CD8-positive, alpha-beta memory T cell (primary cell): ENCODE data around the gene TSHZ2. TPM values are rescaled to one million over a fixed set of nuclear protein-coding genes. Genes with fewer than 3 reads are reported as not detected.
A peak's percentile ranks its signal among the peaks of the same experiment; 100 is the strongest.

Experiments used
- CTCF ChIA-PET: fragments of 350-600 bp; sonication (Branson Sonifier 250); formaldehyde crosslinking; loops from one replicate; lab custom pipeline; 2021; ENCODE audit warnings: antibody characterized with exemption; lab: Charles Lee
- POLR2A ChIA-PET: fragments of 350-600 bp; sonication (Branson Sonifier 250); formaldehyde crosslinking; loops from one replicate; lab custom pipeline; 2021; ENCODE audit warnings: antibody characterized with exemption; lab: Charles Lee
- DNase-seq, 5 donors: peaks; one replicate each; pipeline versions ENCODE4 v3.0.0 to v3.0.0-alpha.2; 2020 to 2022; ENCODE audit warnings: mixed read lengths in 1 of 5
- H3K27ac ChIP-seq: one replicate; pipeline ENCODE4 v1.7.0; 2013; ENCODE audit warnings: low read depth, mild to moderate bottlenecking, low read length, moderate library complexity
- H3K27me3 ChIP-seq: 2 replicates; pipeline ENCODE4 v1.7.0; 2013; ENCODE audit warnings: low read length, mild to moderate bottlenecking; ENCODE audit not compliant: insufficient read depth, poor library complexity, severe bottlenecking
- H3K36me3 ChIP-seq: 2 replicates; pipeline ENCODE4 v1.7.0; 2013; ENCODE audit warnings: mild to moderate bottlenecking, low read length, moderate library complexity; ENCODE audit not compliant: insufficient read depth
- H3K4me1 ChIP-seq: 2 replicates; pipeline ENCODE4 v1.7.0; 2013; ENCODE audit warnings: mild to moderate bottlenecking, low read length, moderate library complexity; ENCODE audit not compliant: insufficient read depth
- H3K4me3 ChIP-seq: 2 replicates; pipeline ENCODE4 v1.7.0; 2013; ENCODE audit warnings: mild to moderate bottlenecking, low read length
- H3K9me3 ChIP-seq: 2 replicates; pipeline ENCODE4 v1.7.0; 2013; ENCODE audit warnings: mild to moderate bottlenecking, low read length
- H3K27ac Mint-ChIP-seq, 8 donors: one replicate each; pipeline ENCODE4 v1.8.0; 2020 to 2021; ENCODE audit warnings: mixed read lengths in 8 of 8, mild to moderate bottlenecking in 6 of 8, inconsistent platforms in 3 of 8, moderate library complexity in 3 of 8
- H3K27me3 Mint-ChIP-seq, 2 donors: one replicate each; pipeline ENCODE4 v1.8.0; 2020 to 2021; ENCODE audit warnings: mixed read lengths in 2 of 2, mild to moderate bottlenecking in 1 of 2, moderate library complexity in 1 of 2
- H3K36me3 Mint-ChIP-seq, 3 donors: one replicate each; pipeline ENCODE4 v1.8.0; 2020 to 2021; ENCODE audit warnings: mixed read lengths in 3 of 3, inconsistent platforms in 1 of 3, mild to moderate bottlenecking in 1 of 3
- H3K4me1 Mint-ChIP-seq, 3 donors: one replicate each; pipeline ENCODE4 v1.8.0; 2020 to 2021; ENCODE audit warnings: mixed read lengths in 3 of 3, inconsistent platforms in 1 of 3, mild to moderate bottlenecking in 1 of 3
- H3K4me3 Mint-ChIP-seq, 7 donors: one replicate each; pipeline ENCODE4 v1.8.0; 2020 to 2021; ENCODE audit warnings: mixed read lengths in 7 of 7, mild to moderate bottlenecking in 6 of 7, moderate library complexity in 4 of 7, inconsistent platforms in 2 of 7
- H3K9me3 Mint-ChIP-seq, 5 donors: one replicate each; pipeline ENCODE4 v1.8.0; 2020 to 2022; ENCODE audit warnings: mixed read lengths in 5 of 5, mild to moderate bottlenecking in 3 of 5, moderate library complexity in 2 of 5, inconsistent platforms in 1 of 5
- polyA plus RNA-seq: library from polyadenylated mRNA; unstranded; fragments of 300-500 nt; fragmentation: Illumina TruSeq; gene quantifications from one replicate; pipeline ENCODE4 v1.2.3, GENCODE V29; 2021
- total RNA-seq, 2 experiments: library from RNA; stranded (reverse); gene quantifications; one replicate each; pipeline ENCODE4 v1.2.3, GENCODE V29; 2021

Gene TSHZ2
- total and polyA plus RNA-seq, 3 experiments from 2014 or later = 0.10 to 1.6 (median 1.5) TPM

DNA sequence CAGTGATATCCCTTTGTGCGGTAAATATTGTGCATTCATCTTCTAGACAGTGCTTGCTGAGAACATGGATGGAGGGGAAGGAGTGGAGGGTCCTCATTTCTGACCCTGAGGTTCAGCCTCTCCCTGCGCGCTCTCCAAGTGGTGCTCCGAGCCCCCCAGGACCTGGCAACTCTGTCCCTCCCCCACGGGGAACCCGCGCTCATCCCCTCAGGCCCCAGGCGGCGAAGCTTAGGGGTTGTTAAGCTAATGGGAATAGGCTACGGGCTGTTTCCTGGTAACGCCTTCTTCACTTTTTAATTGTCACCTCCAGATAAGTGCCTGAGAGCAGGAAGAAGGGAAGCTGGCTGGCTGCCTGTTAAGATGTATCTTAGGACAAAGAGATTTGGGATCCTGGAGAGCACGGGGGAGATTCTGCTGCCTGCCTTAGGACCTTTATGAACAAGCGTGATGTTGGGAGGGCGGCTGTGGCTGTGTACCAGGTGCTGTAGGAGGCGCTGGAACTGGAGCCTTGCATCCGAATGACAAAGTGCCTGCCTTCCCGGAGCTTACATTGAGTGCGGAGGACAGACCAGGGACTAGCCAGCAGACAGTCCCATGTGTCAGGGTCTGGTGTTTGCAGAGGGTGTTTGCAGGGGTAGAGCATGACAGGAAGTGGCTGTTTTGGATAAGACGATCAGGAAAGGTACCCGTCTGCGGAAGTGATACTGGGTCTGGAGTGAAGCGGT, 11.7 kb downstream of the TSHZ2 start:
- no peak overlapping the region for H3K27ac Mint-ChIP-seq

DNA sequence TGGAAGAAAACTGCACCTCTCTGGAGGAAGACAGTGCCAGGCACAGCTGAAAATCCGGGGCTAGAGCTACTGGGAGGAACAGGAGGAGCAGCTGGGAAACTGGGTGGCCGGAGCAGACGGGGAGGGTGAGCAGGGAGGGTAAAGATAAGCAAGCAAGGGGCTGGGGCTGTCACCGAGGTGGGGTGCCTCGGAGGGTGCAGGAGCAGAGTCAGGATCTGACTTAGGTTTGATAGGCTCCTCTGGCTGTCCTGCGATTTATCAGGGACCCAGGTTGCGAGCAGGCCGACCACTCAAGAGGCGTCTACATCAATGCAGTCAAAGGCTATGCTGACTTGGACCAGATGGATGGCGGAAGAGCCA, 12.3 kb downstream of the TSHZ2 start:
- H3K27ac Mint-ChIP-seq = no peak overlapping the region
- no peaks in the 10 kb centered on the region for H3K9me3 ChIP-seq

More for the DNA sequence above, 11.7 kb downstream of the TSHZ2 start:
- Mint-ChIP-seq H3K27me3 (peaks cover 7 to 59% of the 10 kb centered on the region in 2 donors), H3K9me3 (no peaks in the 10 kb centered on the region), H3K4me1 (peaks cover 0 to 6% (median 2%) of the 10 kb centered on the region in 3 donors), H3K4me3 (peak overlapping the region in 1 of 7 donors; percentile 20), H3K36me3 (no peaks in the 10 kb centered on the region)
- ChIA-PET POLR2A (no interaction called here), CTCF (no interaction called here)
- no peaks in the 10 kb centered on the region for H3K9me3 ChIP-seq
- no peaks in the 10 kb centered on the region for H3K27me3 ChIP-seq
- peaks cover 5% of the 10 kb centered on the region for H3K4me1 ChIP-seq
- DNase-seq = no peak
- H3K27ac ChIP-seq = no peak overlapping the region
- H3K4me3 ChIP-seq = no peak overlapping the region
- no peaks in the 10 kb centered on the region for H3K36me3 ChIP-seq

GRCh38 chr20:52985687-52986086, 13.5 kb downstream of the TSHZ2 start:
- POLR2A ChIA-PET = no interaction called here
- no peak for DNase-seq
- Histone ChIP-seq H3K4me1 (peaks cover 5% of the 10 kb centered on the region), H3K4me3 (no peak overlapping the region), H3K36me3 (no peaks in the 10 kb centered on the region), H3K9me3 (no peaks in the 10 kb centered on the region), H3K27me3 (no peaks in the 10 kb centered on the region), H3K27ac (no peak overlapping the region)
- Mint-ChIP-seq H3K4me3 (no peak overlapping the region), H3K36me3 (no peaks in the 10 kb centered on the region), H3K27me3 (peaks cover 7 to 48% of the 10 kb centered on the region in 2 donors), H3K27ac (no peak overlapping the region), H3K9me3 (no peaks in the 10 kb centered on the region), H3K4me1 (peaks cover 0 to 2% (median 0%) of the 10 kb centered on the region in 3 donors)
- CTCF ChIA-PET = no interaction called here

More for the DNA sequence above, 12.3 kb downstream of the TSHZ2 start:
- H3K9me3 Mint-ChIP-seq = no peaks in the 10 kb centered on the region
- no peak overlapping the region for H3K4me3 ChIP-seq
- H3K27me3 ChIP-seq = no peaks in the 10 kb centered on the region
- H3K27me3 Mint-ChIP-seq = peaks cover 7 to 56% of the 10 kb centered on the region in 2 donors
- H3K4me1 Mint-ChIP-seq = peaks cover 0 to 6% (median 2%) of the 10 kb centered on the region in 3 donors
- H3K36me3 Mint-ChIP-seq = no peaks in the 10 kb centered on the region
- H3K4me1 ChIP-seq = peaks cover 5% of the 10 kb centered on the region
- H3K36me3 ChIP-seq = no peaks in the 10 kb centered on the region
- H3K27ac ChIP-seq = no peak overlapping the region
- CTCF ChIA-PET = no interaction called here
- no peak for DNase-seq
- POLR2A ChIA-PET = no interaction called here
- H3K4me3 Mint-ChIP-seq = no peak overlapping the region

GRCh38 chr20:52987295-52987694, 15.1 kb downstream of the TSHZ2 start:
- Histone ChIP-seq H3K27me3 (no peaks in the 10 kb centered on the region), H3K36me3 (no peaks in the 10 kb centered on the region), H3K4me3 (no peak overlapping the region), H3K27ac (no peak overlapping the region), H3K9me3 (no peaks in the 10 kb centered on the region), H3K4me1 (peaks cover 13% of the 10 kb centered on the region)
- Mint-ChIP-seq H3K36me3 (no peaks in the 10 kb centered on the region), H3K27me3 (peaks cover 5 to 34% of the 10 kb centered on the region in 2 donors), H3K9me3 (no peaks in the 10 kb centered on the region), H3K27ac (no peak overlapping the region), H3K4me1 (peaks cover 0 to 2% (median 0%) of the 10 kb centered on the region in 3 donors), H3K4me3 (no peak overlapping the region)
- POLR2A ChIA-PET = no interaction called here
- CTCF ChIA-PET = no interaction called here
- no peak for DNase-seq

DNA sequence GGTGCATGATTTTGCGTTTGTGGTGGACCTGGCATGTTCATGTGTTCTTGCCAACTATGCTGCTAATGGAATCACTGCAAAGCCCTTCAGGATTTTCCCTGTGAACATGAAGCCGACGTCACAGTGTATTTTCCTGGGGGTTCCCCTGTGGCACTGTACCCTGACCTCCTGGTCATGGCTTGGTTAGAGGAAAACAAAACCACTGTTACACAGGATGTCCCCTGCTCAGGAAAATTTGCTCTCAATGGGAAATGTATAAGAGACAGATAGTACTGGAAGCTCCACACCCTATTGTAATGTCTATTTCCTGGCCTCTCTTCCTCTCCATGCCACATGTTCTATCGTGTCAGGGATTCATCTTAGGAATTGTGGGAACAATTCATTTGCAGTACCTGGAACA, 19.7 kb downstream of the TSHZ2 start:
- Histone ChIP-seq H3K4me1 (peaks cover 8% of the 10 kb centered on the region), H3K27me3 (no peaks in the 10 kb centered on the region), H3K4me3 (no peak overlapping the region), H3K27ac (no peak overlapping the region), H3K36me3 (no peaks in the 10 kb centered on the region), H3K9me3 (no peaks in the 10 kb centered on the region)
- ChIA-PET CTCF (no interaction called here), POLR2A (no interaction called here)
- Mint-ChIP-seq H3K4me1 (no peaks in the 10 kb centered on the region), H3K27me3 (peaks cover 3 to 21% of the 10 kb centered on the region in 2 donors), H3K36me3 (no peaks in the 10 kb centered on the region), H3K4me3 (no peak overlapping the region), H3K9me3 (no peaks in the 10 kb centered on the region), H3K27ac (no peak overlapping the region)
- DNase-seq = no peak

- Mint-ChIP-seq H3K4me1 (no peaks in the 10 kb centered on the region), H3K27me3 (peaks cover 3 to 21% of the 10 kb centered on the region in 2 donors), H3K36me3 (no peaks in the 10 kb centered on the region), H3K4me3 (no peak overlapping the region), H3K9me3 (no peaks in the 10 kb centered on the region), H3K27ac (no peak overlapping the region)
- Histone ChIP-seq H3K9me3 (no peaks in the 10 kb centered on the region), H3K4me3 (no peak overlapping the region), H3K4me1 (peaks cover 8% of the 10 kb centered on the region), H3K36me3 (no peaks in the 10 kb centered on the region), H3K27me3 (no peaks in the 10 kb centered on the region), H3K27ac (no peak overlapping the region)
- CTCF ChIA-PET = no interaction called here
- POLR2A ChIA-PET = no interaction called here
- DNase-seq = no peak
Measured at GRCh38 chr20:52992632-52993031, 20.5 kb downstream of the TSHZ2 start.

GRCh38 chr20:52993076-52993475, 20.9 kb downstream of the TSHZ2 start:
- Histone ChIP-seq H3K4me3 (no peak overlapping the region), H3K27me3 (no peaks in the 10 kb centered on the region), H3K27ac (no peak overlapping the region), H3K36me3 (no peaks in the 10 kb centered on the region), H3K9me3 (no peaks in the 10 kb centered on the region), H3K4me1 (peaks cover 8% of the 10 kb centered on the region)
- no peaks in the 10 kb centered on the region for H3K9me3 Mint-ChIP-seq
- no peak for DNase-seq
- H3K27ac Mint-ChIP-seq = no peak overlapping the region
- ChIA-PET POLR2A (no interaction called here), CTCF (no interaction called here)
- H3K27me3 Mint-ChIP-seq = peaks cover 3 to 19% of the 10 kb centered on the region in 2 donors
- no peak overlapping the region for H3K4me3 Mint-ChIP-seq
- H3K36me3 Mint-ChIP-seq = no peaks in the 10 kb centered on the region
- no peaks in the 10 kb centered on the region for H3K4me1 Mint-ChIP-seq

DNA sequence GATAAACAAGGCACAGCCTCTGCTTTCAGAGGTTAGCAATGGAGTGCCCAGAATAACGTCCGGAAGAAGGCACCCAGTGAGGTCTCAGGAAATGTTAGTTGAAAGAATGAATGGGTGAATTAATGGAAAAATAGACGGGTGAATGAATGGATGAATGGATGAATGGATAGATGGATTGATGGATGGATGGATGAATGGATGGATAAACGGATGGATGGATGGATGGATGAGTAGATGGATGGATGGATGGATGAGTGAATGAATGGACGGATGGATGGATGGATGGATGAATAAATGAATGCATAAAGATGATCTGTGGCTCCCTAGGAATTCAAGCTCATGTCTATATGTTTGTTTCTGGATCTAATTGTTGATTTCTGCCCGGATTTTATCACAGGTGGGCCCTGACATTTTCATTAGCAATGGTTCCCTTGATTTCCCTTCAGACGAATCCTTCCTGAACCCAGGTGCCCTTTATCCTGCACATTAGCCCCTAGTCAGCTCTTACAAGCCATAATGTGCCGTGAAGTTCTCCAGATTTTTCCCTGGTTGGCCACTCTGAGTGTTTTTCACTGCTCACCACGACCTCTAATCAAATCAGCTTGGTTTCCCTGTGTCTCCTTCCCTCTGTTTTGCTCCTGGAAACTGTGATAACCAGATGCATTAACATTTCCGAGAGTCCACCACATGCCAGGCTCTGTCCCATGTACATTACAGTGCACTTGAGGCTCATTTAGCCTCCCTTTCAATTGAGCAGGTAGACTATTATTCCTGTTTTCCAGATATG, 22.2 kb downstream of the TSHZ2 start:
- DNase-seq = no peak
- no peaks in the 10 kb centered on the region for H3K9me3 ChIP-seq
- Mint-ChIP-seq H3K4me1 (no peaks in the 10 kb centered on the region), H3K27me3 (peaks cover 3 to 16% of the 10 kb centered on the region in 2 donors), H3K4me3 (no peak overlapping the region), H3K36me3 (no peaks in the 10 kb centered on the region), H3K9me3 (peaks cover 0 to 2% (median 0%) of the 10 kb centered on the region in 5 donors), H3K27ac (no peak overlapping the region)
- no peaks in the 10 kb centered on the region for H3K36me3 ChIP-seq
- H3K4me1 ChIP-seq = peaks cover 11% of the 10 kb centered on the region
- no peak overlapping the region for H3K27ac ChIP-seq
- no peak overlapping the region for H3K4me3 ChIP-seq
- ChIA-PET POLR2A (no interaction called here), CTCF (no interaction called here)
- no peaks in the 10 kb centered on the region for H3K27me3 ChIP-seq
